ENCODE measurements around the gene IGSF23. TPM values are rescaled to one million over a fixed set of nuclear protein-coding genes. Genes with fewer than 3 reads are reported as not detected.

The IGSF23 gene
- total RNA-seq, 1 donor from 2014 or later, result not detected

DNA sequence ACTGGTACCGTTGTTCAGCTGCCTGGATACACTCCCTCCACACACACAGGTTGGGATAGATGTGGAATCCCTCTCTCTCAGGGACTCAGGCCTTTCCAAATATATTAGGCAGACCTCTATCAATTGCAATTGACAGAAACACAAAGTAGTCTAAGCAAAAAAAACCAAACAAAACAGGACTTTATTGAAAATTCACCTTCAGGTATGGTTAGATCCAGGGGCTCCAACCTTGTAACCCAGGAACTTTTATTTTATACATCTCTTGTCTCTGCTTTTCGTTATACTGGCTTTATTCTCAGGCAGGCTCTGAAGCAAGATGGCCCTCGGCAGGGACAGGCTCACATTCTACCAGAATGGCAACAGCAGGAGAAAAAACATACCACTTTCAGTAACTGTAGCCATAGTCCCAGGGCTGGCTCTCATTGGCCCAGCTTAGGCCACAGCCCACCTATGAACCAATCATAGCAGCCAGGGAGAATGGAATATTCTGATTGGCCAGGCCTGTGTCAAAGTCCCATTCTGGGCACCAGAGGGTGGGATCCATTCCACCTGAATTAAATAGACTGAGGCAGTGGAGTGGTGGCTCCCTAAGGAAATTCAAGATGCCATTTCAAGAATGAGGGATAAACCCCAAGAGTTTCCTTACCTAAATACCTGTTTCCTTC, 44.8 kb downstream of the IGSF23 start:
- no peak for DNase-seq (ENCODE audit: low spot score)
- H3K9me3 Mint-ChIP-seq (ENCODE audit: unreplicated experiment), result peaks cover 3% of the 10 kb centered on the region
- H3K4me1 Mint-ChIP-seq (ENCODE audit: unreplicated experiment), result no peaks in the 10 kb centered on the region
- no peak overlapping the region for H3K4me3 Mint-ChIP-seq (ENCODE audit: unreplicated experiment)
- H3K36me3 Mint-ChIP-seq (ENCODE audit: low read depth, unreplicated experiment), result peaks cover 36% of the 10 kb centered on the region
- H3K27ac Mint-ChIP-seq (ENCODE audit: unreplicated experiment), result no peak overlapping the region
- TF ChIP-seq, protein P1, sequence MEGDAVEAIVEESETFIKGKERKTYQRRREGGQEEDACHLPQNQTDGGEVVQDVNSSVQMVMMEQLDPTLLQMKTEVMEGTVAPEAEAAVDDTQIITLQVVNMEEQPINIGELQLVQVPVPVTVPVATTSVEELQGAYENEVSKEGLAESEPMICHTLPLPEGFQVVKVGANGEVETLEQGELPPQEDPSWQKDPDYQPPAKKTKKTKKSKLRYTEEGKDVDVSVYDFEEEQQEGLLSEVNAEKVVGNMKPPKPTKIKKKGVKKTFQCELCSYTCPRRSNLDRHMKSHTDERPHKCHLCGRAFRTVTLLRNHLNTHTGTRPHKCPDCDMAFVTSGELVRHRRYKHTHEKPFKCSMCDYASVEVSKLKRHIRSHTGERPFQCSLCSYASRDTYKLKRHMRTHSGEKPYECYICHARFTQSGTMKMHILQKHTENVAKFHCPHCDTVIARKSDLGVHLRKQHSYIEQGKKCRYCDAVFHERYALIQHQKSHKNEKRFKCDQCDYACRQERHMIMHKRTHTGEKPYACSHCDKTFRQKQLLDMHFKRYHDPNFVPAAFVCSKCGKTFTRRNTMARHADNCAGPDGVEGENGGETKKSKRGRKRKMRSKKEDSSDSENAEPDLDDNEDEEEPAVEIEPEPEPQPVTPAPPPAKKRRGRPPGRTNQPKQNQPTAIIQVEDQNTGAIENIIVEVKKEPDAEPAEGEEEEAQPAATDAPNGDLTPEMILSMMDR (IDR thresholded peaks at IDR 0.05; ENCODE audit: unreplicated experiment), result no peak
- H3K27me3 Mint-ChIP-seq (ENCODE audit: unreplicated experiment), result peaks cover 4% of the 10 kb centered on the region

DNA sequence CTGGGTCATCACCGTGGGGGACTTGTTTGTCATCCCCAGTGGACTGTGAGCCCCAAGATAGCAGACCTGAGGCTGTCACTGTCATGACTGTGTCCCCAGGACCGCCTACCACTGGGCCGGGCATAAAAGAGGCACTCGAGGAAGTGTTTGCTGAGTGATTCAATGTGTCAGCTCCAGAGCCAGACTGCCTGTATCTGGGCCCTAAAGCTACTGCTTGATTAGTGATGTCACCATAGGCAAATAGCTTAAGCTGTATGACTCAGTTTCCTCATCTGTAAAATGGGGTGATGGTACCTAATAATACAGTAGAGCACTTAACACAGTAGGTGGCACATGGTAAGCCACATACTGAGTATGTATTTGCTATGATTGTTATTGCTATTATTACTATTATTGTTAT, 46.7 kb downstream of the IGSF23 start:
- peaks cover 3% of the 10 kb centered on the region for H3K9me3 Mint-ChIP-seq (ENCODE audit: unreplicated experiment)
- H3K36me3 Mint-ChIP-seq (ENCODE audit: low read depth, unreplicated experiment), result peaks cover 38% of the 10 kb centered on the region
- peaks cover 4% of the 10 kb centered on the region for H3K27me3 Mint-ChIP-seq (ENCODE audit: unreplicated experiment)
- no peak overlapping the region for H3K27ac Mint-ChIP-seq (ENCODE audit: unreplicated experiment)
- no peak overlapping the region for H3K4me3 Mint-ChIP-seq (ENCODE audit: unreplicated experiment)
- no peaks in the 10 kb centered on the region for H3K4me1 Mint-ChIP-seq (ENCODE audit: unreplicated experiment)
- TF ChIP-seq, protein P1 (IDR thresholded peaks at IDR 0.05; ENCODE audit: unreplicated experiment), result no peak
- no peak for DNase-seq (ENCODE audit: low spot score)

GRCh38 chr19:44661205-44661604, 47.8 kb downstream of the IGSF23 start:
- H3K4me3 Mint-ChIP-seq (ENCODE audit: unreplicated experiment), result no peak overlapping the region
- H3K4me1 Mint-ChIP-seq (ENCODE audit: unreplicated experiment), result no peaks in the 10 kb centered on the region
- no peak overlapping the region for H3K27ac Mint-ChIP-seq (ENCODE audit: unreplicated experiment)
- H3K27me3 Mint-ChIP-seq (ENCODE audit: unreplicated experiment), result peaks cover 4% of the 10 kb centered on the region
- H3K9me3 Mint-ChIP-seq (ENCODE audit: unreplicated experiment), result no peaks in the 10 kb centered on the region
- TF ChIP-seq, protein P1 (IDR thresholded peaks at IDR 0.05; ENCODE audit: unreplicated experiment), result no peak
- H3K36me3 Mint-ChIP-seq (ENCODE audit: low read depth, unreplicated experiment), result peaks cover 33% of the 10 kb centered on the region
- DNase-seq (ENCODE audit: low spot score), result no peak

- TF ChIP-seq, protein P1 (IDR thresholded peaks at IDR 0.05; ENCODE audit: unreplicated experiment), result no peak
- Mint-ChIP-seq H3K27ac (ENCODE audit: unreplicated experiment) (no peak overlapping the region), H3K9me3 (ENCODE audit: unreplicated experiment) (no peaks in the 10 kb centered on the region), H3K4me1 (ENCODE audit: unreplicated experiment) (no peaks in the 10 kb centered on the region), H3K27me3 (ENCODE audit: unreplicated experiment) (peaks cover 4% of the 10 kb centered on the region), H3K4me3 (ENCODE audit: unreplicated experiment) (no peak overlapping the region), H3K36me3 (ENCODE audit: low read depth, unreplicated experiment) (peaks cover 29% of the 10 kb centered on the region)
- no peak for DNase-seq (ENCODE audit: low spot score)
Measured at GRCh38 chr19:44661904-44662303, 48.5 kb downstream of the IGSF23 start.

GRCh38 chr19:44662691-44663385, 49.5 kb downstream of the IGSF23 start:
- H3K9me3 Mint-ChIP-seq (ENCODE audit: unreplicated experiment), result no peaks in the 10 kb centered on the region
- no peak for DNase-seq (ENCODE audit: low spot score)
- H3K4me1 Mint-ChIP-seq (ENCODE audit: unreplicated experiment), result no peaks in the 10 kb centered on the region
- peaks cover 25% of the 10 kb centered on the region for H3K36me3 Mint-ChIP-seq (ENCODE audit: low read depth, unreplicated experiment)
- H3K27ac Mint-ChIP-seq (ENCODE audit: unreplicated experiment), result no peak overlapping the region
- TF ChIP-seq, protein P1 (IDR thresholded peaks at IDR 0.05; ENCODE audit: unreplicated experiment), result no peak
- H3K27me3 Mint-ChIP-seq (ENCODE audit: unreplicated experiment), result peaks cover 4% of the 10 kb centered on the region
- peak overlapping the region; percentile 21 for H3K4me3 Mint-ChIP-seq (ENCODE audit: unreplicated experiment)

All from endothelial cell (in vitro differentiated cells).